GM18511 (cell line): ENCODE measurements around the gene ANO2.

Experiments
- ATAC-seq: cut with Tn5 transposase; IDR thresholded peaks from one replicate; pipeline ENCODE4 v1.9.1; 2021; ENCODE audit warnings: mild to moderate bottlenecking, moderate library complexity; ENCODE audit not compliant: unreplicated experiment

ANO2 gene

GRCh38 chr12:5964913-5965900 lies 20.1 kb upstream of the ANO2 start:
- no peak for ATAC-seq

GRCh38 chr12:5963515-5963914 lies 18.5 kb upstream of the ANO2 start:
- no peak for ATAC-seq

- ATAC-seq = no peak
These were observed 15.7 kb upstream of the ANO2 start for GRCh38 chr12:5960783-5961182.

GRCh38 chr12:5956987-5957386 lies 11.9 kb upstream of the ANO2 start:
- no peak for ATAC-seq

- no peak for ATAC-seq
These were observed 9.6 kb upstream of the ANO2 start for GRCh38 chr12:5954661-5955060.

GRCh38 chr12:5953835-5954586 lies 9.0 kb upstream of the ANO2 start:
- no peak for ATAC-seq

GRCh38 chr12:5952031-5952430 lies 7.0 kb upstream of the ANO2 start:
- no peak for ATAC-seq

- ATAC-seq = no peak
These were observed 3.6 kb upstream of the ANO2 start for GRCh38 chr12:5948696-5949095.

- no peak for ATAC-seq
These were observed 1.9 kb upstream of the ANO2 start for GRCh38 chr12:5947006-5947405.

- no peak for ATAC-seq
These were observed 1.3 kb upstream of the ANO2 start for GRCh38 chr12:5946388-5946787.

GRCh38 chr12:5944688-5945070 lies 380 bp downstream of the ANO2 start:
- no peak for ATAC-seq

GRCh38 chr12:5944053-5944452 lies 1.0 kb downstream of the ANO2 start:
- ATAC-seq = no peak

- no peak for ATAC-seq
These were observed 3.2 kb downstream of the ANO2 start for GRCh38 chr12:5941907-5942306.

- no peak for ATAC-seq
These were observed 17.1 kb downstream of the ANO2 start for GRCh38 chr12:5927732-5928516.

GRCh38 chr12:5925646-5926045 lies 19.4 kb downstream of the ANO2 start:
- no peak for ATAC-seq

GRCh38 chr12:5924342-5924741 lies 20.7 kb downstream of the ANO2 start:
- ATAC-seq = no peak

GRCh38 chr12:5923751-5924150 lies 21.3 kb downstream of the ANO2 start:
- ATAC-seq = no peak

GRCh38 chr12:5923043-5923605 lies 21.9 kb downstream of the ANO2 start:
- no peak for ATAC-seq

GRCh38 chr12:5921966-5922899 lies 22.8 kb downstream of the ANO2 start:
- no peak for ATAC-seq
